ENCODE data around the gene ZDHHC19.

- TF ChIP-seq POLR2A (IDR thresholded peaks at IDR 0.05) (no peak), CTCF (IDR thresholded peaks at IDR 0.05) (no peak)
Measured at GRCh38 chr3:196165850-196166249, 45.4 kb downstream of the ZDHHC19 start.
